Stimulated activated CD8-positive, alpha-beta memory T cell treated with anti-CD3 and anti-CD28 coated beads, Interleukin-2, amount 100 ng/mL, for 48 hours (primary cell): ENCODE results near the gene PLOD2.

Source experiments
- DNase-seq, 2 donors: peaks; one replicate each; pipeline ENCODE4 v3.0.0-alpha.2; 2020; ENCODE audit warnings: low read depth in 2 of 2

The PLOD2 gene

GRCh38 chr3:146100180-146100579, 60.8 kb downstream of the PLOD2 start:
- DNase-seq, result no peak

DNA sequence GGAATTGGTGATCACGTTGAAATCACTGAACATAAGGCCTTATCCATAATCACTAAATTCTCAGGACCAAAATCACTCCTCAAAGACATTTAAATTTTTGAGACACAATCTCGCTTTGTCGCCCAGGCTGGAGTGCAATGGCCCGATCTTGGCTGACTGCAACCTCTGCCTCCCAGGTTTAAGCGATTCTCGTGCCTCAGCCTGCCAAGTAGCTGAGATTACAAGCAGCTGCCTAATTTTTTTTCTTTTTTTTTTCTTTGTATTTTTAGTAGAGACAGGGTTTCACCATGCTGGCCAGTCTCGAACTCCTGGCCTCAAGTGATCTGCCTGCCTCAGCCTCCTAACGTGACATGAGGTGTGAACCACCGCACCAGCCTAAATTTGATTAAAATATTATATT, 61.7 kb downstream of the PLOD2 start:
- no peak for DNase-seq

DNA sequence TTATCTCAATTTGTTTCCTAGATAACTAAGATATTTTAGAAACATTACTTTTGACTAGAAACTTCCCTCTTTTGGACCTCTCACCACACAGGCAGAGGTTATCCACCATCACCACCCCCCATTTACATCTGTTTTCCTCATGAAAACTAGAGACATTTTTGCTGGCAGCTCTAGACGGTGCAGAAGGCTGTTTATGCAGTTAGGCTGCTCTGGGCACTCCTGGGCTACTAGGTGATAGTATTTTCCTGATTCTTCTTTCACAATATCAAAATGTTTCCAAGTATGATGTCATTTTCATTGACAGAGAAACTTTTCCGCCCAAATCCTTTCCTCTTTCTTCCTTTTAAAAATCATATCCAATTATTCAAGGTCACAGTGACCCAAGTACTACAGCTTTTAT, 67.1 kb downstream of the PLOD2 start:
- DNase-seq, result no peak

GRCh38 chr3:146092230-146092629, 68.8 kb downstream of the PLOD2 start:
- no peak for DNase-seq

- DNase-seq, result no peak
These were observed 69.6 kb downstream of the PLOD2 start for GRCh38 chr3:146091397-146091796.

GRCh38 chr3:146090521-146090920, 70.5 kb downstream of the PLOD2 start:
- no peak for DNase-seq

- no peak for DNase-seq
These were observed 72.1 kb downstream of the PLOD2 start for GRCh38 chr3:146088840-146089239.

DNA sequence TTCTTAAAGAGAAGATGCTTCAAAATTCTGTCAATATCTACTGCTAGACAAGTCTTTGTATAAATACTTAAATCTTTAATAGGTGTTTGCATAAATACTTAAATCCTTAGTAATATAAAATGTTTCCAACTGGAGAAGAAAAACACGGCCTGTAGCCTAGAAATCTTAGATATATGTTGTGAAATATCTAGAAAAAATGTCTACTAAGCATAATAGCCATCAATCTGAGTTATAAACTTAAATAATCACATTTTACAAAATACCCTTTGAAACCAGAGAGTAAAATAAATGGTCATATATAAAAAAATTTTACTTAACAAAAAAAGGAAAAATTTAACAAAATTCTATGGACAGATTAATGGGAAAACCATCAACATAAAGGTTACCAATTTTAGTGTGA, 73.9 kb downstream of the PLOD2 start:
- no peak for DNase-seq

- DNase-seq, result no peak
These were observed 74.8 kb downstream of the PLOD2 start for GRCh38 chr3:146086211-146086610.

DNA sequence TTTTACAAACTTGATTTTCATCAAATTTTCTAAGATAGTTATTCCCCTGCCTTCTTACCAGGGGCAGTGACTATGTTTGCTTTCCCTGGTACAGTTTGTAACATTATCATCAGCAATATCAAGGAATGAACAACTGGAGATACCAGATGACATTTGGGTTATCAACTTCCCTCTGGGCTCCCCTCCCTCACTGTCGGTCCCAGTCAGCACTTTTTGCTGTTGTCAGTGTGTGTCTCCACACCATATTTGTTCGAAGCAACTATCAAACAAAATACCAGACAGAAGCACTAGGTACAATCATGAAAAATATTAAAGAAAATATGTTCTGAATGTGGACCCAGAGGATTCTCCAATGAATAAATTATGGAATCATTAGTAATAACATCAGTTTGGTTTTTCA, 75.3 kb downstream of the PLOD2 start:
- no peak for DNase-seq

- DNase-seq, result no peak
These were observed 80.4 kb downstream of the PLOD2 start for GRCh38 chr3:146080578-146080977.

DNA sequence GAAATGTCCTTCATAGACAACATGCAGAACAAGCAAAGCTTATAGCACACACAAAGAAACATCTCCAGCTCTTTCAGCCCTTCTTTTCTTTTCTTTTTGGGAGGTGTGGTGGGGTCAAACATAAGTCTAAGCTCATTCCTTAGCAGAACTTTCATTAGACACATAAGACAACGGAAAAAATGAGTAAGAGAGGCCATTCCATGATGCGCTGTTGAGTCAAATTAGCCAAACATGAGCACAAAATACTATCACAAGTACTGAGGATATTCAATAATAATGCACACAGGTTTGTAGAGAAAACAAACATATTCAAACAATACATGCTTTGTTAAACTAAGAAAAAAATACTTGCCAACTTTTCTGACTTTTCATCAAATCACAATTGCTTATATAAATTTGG, 83.0 kb downstream of the PLOD2 start:
- DNase-seq, result no peak

GRCh38 chr3:146077181-146077580, 83.8 kb downstream of the PLOD2 start:
- no peak for DNase-seq

- no peak for DNase-seq
These were observed 88.2 kb downstream of the PLOD2 start for GRCh38 chr3:146072824-146073223.

GRCh38 chr3:146072061-146072460, 88.9 kb downstream of the PLOD2 start:
- no peak for DNase-seq

DNA sequence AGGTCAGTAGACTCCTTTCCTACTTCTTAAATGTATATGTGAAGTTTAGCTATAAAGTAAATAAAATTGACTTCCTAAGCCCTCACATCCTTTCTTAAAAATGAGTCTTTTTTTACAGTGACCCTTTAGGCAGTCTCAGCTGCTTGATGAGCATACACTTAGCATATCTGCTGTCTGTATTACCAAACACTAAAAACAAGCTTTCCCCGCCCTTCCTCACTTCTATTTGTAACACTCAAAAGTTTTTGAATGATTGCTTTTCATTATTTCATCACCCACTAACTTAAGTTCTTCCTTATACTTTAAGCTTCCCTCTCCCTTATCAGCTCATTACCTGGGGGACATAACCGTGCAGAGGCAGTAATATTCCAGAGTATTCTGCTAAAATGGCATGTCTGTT, 89.4 kb downstream of the PLOD2 start:
- no peak for DNase-seq

GRCh38 chr3:146067048-146067447, 93.9 kb downstream of the PLOD2 start:
- DNase-seq, result no peak

DNA sequence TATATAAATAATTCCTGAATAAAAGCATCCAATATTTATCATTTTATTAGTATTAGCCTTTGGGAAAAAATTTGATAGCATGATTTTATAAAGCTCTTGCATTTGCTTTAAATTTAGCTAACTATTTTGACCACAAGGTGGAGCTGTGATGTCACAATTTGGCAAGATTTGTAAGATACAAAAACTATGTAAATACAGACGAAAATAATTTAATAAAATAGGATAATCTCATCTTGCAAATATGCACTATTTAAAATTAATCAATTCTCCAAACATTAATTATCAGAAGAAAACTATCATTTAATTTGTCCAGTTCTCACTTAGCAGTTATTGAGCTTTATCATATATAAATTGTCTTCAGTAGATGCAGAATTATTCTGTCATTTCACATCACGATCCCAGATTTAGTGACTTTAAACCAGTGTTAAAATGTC, 95.4 kb downstream of the PLOD2 start:
- no peak for DNase-seq

- no peak for DNase-seq
These were observed 102.7 kb downstream of the PLOD2 start for GRCh38 chr3:146058241-146058640.

- no peak for DNase-seq
These were observed 108.1 kb downstream of the PLOD2 start for GRCh38 chr3:146052791-146053310.

DNA sequence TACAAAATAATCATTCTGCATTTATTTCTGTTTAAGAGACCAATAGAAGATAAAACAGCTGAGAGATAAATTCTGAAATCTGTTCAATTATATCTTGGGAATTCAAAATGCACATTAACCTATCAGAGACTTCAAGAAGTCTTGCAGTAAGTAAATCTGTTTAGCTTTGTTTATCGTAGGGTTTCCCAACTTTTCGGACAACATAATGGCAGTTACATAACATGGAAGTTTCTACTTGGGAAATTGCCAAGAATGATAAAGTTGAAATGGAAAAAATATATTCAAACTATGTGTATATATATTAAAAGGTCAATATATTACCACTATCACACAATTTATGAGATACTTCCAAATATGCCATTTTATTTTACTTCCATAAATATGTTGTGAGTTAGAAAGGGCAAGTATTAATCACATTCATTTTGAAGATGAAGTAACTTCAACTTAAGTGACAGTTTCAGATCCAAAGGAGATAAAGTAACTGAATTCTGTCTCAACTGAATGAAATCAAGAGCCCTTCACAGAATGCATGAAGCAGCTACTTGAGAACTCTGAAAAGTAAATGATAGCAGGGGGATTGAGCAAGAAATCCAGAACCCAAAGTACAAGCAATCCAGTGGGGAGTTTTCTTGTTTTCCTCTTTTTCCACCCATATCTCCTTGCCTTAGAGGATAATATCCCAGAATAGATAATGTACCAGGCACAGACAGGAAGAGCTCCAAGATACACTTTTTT, 108.8 kb downstream of the PLOD2 start:
- DNase-seq, result no peak

- no peak for DNase-seq
These were observed 110.3 kb downstream of the PLOD2 start for GRCh38 chr3:146050691-146051090.

- no peak for DNase-seq
These were observed 113.5 kb downstream of the PLOD2 start for GRCh38 chr3:146047485-146047884.

DNA sequence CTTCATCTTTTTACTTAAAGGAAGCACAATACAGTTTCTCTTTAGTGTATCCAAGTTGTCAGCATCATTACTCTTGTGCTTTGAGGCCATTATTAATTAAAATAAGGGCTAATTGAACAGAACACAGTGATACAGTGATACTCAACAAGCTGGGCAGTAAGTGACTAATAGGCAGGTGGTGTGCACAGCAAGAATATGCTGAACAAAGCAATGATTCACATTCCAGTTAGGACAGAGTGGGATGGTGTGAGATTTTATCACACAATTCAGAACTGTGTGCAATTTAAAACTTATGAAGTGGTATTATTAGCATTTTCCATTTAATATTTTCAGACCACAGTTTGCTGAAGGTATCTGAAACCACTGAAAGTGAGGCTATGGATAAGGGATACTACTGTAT, 116.9 kb downstream of the PLOD2 start:
- no peak for DNase-seq
